Caco-2 (cell line): Measurements from ENCODE around the gene LHX4. TPM values are rescaled to one million over a fixed set of nuclear protein-coding genes. Genes with fewer than 3 reads are reported as not detected.

Source experiments
- BruUV-seq: library from RNA; stranded (reverse); fragments of 400-500 nt; replicated peaks from 2 replicates; lab custom pipeline; 2021; lab: Mats Ljungman, UMichigan
- CTCF ChIA-PET: fragments of 300-600 bp; sonication (Branson Sonifier 250); formaldehyde crosslinking; loops from one replicate; lab custom pipeline; 2022; ENCODE audit warnings: antibody characterized with exemption; lab: Charles Lee
- POLR2A ChIA-PET: fragments of 300-600 bp; sonication (Branson Sonifier 250); formaldehyde crosslinking; loops from one replicate; lab custom pipeline; 2022; ENCODE audit warnings: antibody characterized with exemption; lab: Charles Lee
- DNase-seq, 2 experiments: peaks; one replicate each; pipeline versions ENCODE4 v3.0.0 to v3.0.0-alpha.2; 2020 to 2022
- H3K27me3 ChIP-seq: replicated peaks from 2 replicates; pipeline ENCODE4 v1.6.0; 2011; ENCODE audit warnings: low read length; ENCODE audit not compliant: control insufficient read depth, insufficient read depth
- H3K36me3 ChIP-seq: 2 replicates; pipeline ENCODE4 v1.5.1; 2011; ENCODE audit warnings: low read length; ENCODE audit not compliant: control insufficient read depth, insufficient read depth
- H3K4me1 ChIP-seq: fragments of 250-450 bp; sonication (Bioruptor Pico); 2 replicates; pipeline ENCODE4 v1.5.1; 2020; ENCODE audit warnings: mild to moderate bottlenecking
- H3K4me3 ChIP-seq: 2 replicates; pipeline ENCODE4 v1.5.1; 2011; ENCODE audit warnings: low read depth, mild to moderate bottlenecking, control low read depth, low read length
- H3K9me3 ChIP-seq: fragments of 250-450 bp; sonication (Bioruptor Pico); 2 replicates; pipeline ENCODE4 v1.5.1; 2020; ENCODE audit warnings: mild to moderate bottlenecking, moderate library complexity
- H3K27ac Mint-ChIP-seq: one replicate; pipeline ENCODE4 v1.8.0; 2022; ENCODE audit warnings: mixed read lengths; ENCODE audit not compliant: unreplicated experiment
- H3K27me3 Mint-ChIP-seq: one replicate; pipeline ENCODE4 v1.8.0; 2022; ENCODE audit warnings: mixed read lengths; ENCODE audit not compliant: insufficient read depth, unreplicated experiment
- H3K36me3 Mint-ChIP-seq: one replicate; pipeline ENCODE4 v1.8.0; 2022; ENCODE audit warnings: mild to moderate bottlenecking, mixed read lengths; ENCODE audit not compliant: insufficient read depth, unreplicated experiment
- H3K4me1 Mint-ChIP-seq: one replicate; pipeline ENCODE4 v1.8.0; 2022; ENCODE audit warnings: low read depth, mixed read lengths; ENCODE audit not compliant: unreplicated experiment
- H3K4me3 Mint-ChIP-seq: one replicate; pipeline ENCODE4 v1.8.0; 2022; ENCODE audit warnings: mild to moderate bottlenecking, moderate library complexity, mixed read lengths; ENCODE audit not compliant: unreplicated experiment
- H3K9me3 Mint-ChIP-seq: one replicate; pipeline ENCODE4 v1.8.0; 2022; ENCODE audit warnings: mixed read lengths; ENCODE audit not compliant: unreplicated experiment
- intact Hi-C: fragments of 100-400 bp; cut with micrococcal nuclease; formaldehyde crosslinking; loops from one replicate; pipeline ENCODE4 v1.10.0; 2022; ENCODE audit not compliant: unreplicated experiment
- total RNA-seq: library from RNA; stranded (reverse); gene quantifications from 2 replicates; pipeline ENCODE4 v1.2.3, GENCODE V29; 2022
- TF ChIP-seq, protein P1 (sequence below), 2 experiments: fragments of 200-600 bp in 1 of 2; IDR thresholded peaks; 1 replicate in 1 of 2; 2 replicates in 1 of 2; pipeline versions ENCODE4 v1.5.1 to v1.8.0; 2011 to 2022; ENCODE audit warnings: antibody characterized with exemption in 1 of 2, control low read depth in 1 of 2, inconsistent platforms in 1 of 2, low read depth in 1 of 2, low read length in 1 of 2, mild to moderate bottlenecking in 1 of 2, moderate library complexity in 1 of 2; ENCODE audit not compliant: insufficient read depth in 1 of 2, severe bottlenecking in 1 of 2, unreplicated experiment in 1 of 2

The LHX4 gene
- total RNA-seq, 1 experiment from 2014 or later: 0.16 TPM

DNA sequence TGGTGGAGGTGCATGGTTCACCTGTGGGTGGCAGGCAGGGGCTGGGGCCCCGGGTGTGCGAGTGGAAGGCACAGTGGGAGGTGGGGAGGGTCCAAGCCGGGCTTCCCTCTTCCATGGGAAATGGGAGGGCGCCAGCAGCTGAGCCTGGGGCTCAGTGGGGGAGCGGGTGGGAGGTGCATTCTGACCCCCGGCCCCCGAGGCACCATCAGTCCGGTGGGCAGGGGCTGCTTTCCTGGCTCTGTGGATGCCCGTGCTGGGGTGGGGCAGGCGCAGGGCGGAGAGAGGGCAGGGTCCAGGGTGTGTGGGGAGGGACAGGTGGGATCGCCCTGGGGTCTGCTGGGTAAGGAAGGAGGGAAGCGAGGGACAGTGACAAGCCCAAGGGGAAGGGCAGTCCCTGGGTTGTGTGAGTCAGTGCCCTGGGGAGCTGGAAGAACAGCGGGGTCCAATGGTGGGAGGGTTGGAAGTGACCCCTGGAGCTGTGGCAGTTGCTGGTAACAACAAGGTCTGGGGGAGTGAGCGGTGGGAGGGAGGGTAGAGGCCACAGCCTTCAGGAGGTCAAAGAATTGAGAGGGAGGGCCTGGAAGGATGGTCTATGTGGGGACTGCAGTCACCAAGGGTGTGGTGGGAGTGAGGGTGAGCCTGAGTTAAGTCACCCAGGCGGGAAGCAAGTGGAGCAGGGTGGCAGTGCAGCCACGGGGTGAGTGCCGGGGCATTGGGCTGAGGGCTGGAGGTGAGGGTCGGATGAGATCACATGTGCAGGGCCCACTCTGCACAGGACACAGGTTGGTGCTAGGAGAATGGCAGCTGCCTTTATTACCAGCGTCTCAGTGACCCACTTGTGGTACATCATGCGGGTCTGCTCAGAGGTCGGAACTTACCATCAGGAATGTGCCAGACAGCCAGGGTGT lies 29.6 kb downstream of the LHX4 start:
- Mint-ChIP-seq H3K36me3 (peaks cover 4% of the 10 kb centered on the region), H3K4me1 (no peaks in the 10 kb centered on the region), H3K4me3 (no peak overlapping the region), H3K9me3 (no peaks in the 10 kb centered on the region), H3K27me3 (no peaks in the 10 kb centered on the region), H3K27ac (no peak overlapping the region)
- no peaks in the 10 kb centered on the region for H3K4me1 ChIP-seq
- POLR2A ChIA-PET: no interaction called here
- TF ChIP-seq, protein P1, sequence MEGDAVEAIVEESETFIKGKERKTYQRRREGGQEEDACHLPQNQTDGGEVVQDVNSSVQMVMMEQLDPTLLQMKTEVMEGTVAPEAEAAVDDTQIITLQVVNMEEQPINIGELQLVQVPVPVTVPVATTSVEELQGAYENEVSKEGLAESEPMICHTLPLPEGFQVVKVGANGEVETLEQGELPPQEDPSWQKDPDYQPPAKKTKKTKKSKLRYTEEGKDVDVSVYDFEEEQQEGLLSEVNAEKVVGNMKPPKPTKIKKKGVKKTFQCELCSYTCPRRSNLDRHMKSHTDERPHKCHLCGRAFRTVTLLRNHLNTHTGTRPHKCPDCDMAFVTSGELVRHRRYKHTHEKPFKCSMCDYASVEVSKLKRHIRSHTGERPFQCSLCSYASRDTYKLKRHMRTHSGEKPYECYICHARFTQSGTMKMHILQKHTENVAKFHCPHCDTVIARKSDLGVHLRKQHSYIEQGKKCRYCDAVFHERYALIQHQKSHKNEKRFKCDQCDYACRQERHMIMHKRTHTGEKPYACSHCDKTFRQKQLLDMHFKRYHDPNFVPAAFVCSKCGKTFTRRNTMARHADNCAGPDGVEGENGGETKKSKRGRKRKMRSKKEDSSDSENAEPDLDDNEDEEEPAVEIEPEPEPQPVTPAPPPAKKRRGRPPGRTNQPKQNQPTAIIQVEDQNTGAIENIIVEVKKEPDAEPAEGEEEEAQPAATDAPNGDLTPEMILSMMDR (IDR thresholded peaks at IDR 0.05; ENCODE audit: insufficient read depth in 1 of 2, low read depth in 1 of 2, low read length in 1 of 2, severe bottlenecking in 1 of 2, unreplicated experiment in 1 of 2): no peak
- intact Hi-C loops: no loop called here
- H3K27me3 ChIP-seq: no peaks in the 10 kb centered on the region
- H3K36me3 ChIP-seq: no peaks in the 10 kb centered on the region
- no peaks in the 10 kb centered on the region for H3K9me3 ChIP-seq
- CTCF ChIA-PET: interaction anchor here (1.2 kb wide), 1 partner anchor 72 kb away, joined by 4 read pairs; no protein-coding TSS in a partner anchor
- BruUV-seq: no TSS peak
- no peak for DNase-seq
- H3K4me3 ChIP-seq: no peak overlapping the region

DNA sequence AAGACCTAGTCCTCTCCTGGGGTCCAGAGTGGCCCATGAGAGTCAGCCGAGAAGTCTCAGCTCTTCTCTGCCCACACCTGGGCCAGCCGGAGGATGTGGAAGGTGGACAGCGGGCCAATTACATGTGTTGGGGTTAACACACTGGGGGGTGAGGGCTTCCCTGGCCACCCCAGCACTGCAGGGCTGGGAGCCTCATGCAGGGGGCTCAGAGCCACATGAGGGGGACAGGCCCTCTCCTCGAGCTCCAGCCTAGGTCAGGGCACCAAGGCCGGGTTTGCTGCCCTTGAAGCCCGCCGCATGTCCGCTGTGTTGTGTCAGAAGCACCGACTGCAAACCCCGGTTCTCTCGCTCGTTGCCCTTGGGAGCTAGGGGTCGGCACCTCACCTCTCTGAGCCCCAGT lies 30.5 kb downstream of the LHX4 start:
- ChIA-PET POLR2A (no interaction called here), CTCF (no interaction called here)
- no TSS peak for BruUV-seq
- Mint-ChIP-seq H3K27me3 (no peaks in the 10 kb centered on the region), H3K36me3 (peaks cover 12% of the 10 kb centered on the region), H3K9me3 (no peaks in the 10 kb centered on the region), H3K4me3 (no peak overlapping the region), H3K27ac (no peak overlapping the region), H3K4me1 (no peaks in the 10 kb centered on the region)
- Histone ChIP-seq H3K27me3 (no peaks in the 10 kb centered on the region), H3K4me3 (no peak overlapping the region), H3K9me3 (no peaks in the 10 kb centered on the region), H3K4me1 (no peaks in the 10 kb centered on the region), H3K36me3 (no peaks in the 10 kb centered on the region)
- intact Hi-C loops: no loop called here
- TF ChIP-seq, protein P1 (IDR thresholded peaks at IDR 0.05; ENCODE audit: insufficient read depth in 1 of 2, low read depth in 1 of 2, low read length in 1 of 2, severe bottlenecking in 1 of 2, unreplicated experiment in 1 of 2): no peak
- DNase-seq: no peak

- Mint-ChIP-seq H3K27ac (no peak overlapping the region), H3K9me3 (no peaks in the 10 kb centered on the region)
- CTCF ChIA-PET: interaction anchor here (0.9 kb wide), 1 partner anchor 155 kb away, joined by 3 read pairs; no protein-coding TSS in a partner anchor
These were observed 31.0 kb downstream of the LHX4 start for GRCh38 chr1:180261030-180261429.

More at GRCh38 chr1:180261030-180261429, 31.0 kb downstream of the LHX4 start:
- H3K27me3 ChIP-seq: no peaks in the 10 kb centered on the region
- BruUV-seq: no TSS peak
- H3K4me1 ChIP-seq: no peaks in the 10 kb centered on the region
- Mint-ChIP-seq H3K4me1 (no peaks in the 10 kb centered on the region), H3K36me3 (peaks cover 13% of the 10 kb centered on the region), H3K4me3 (no peak overlapping the region), H3K27me3 (no peaks in the 10 kb centered on the region)
- TF ChIP-seq, protein P1 (IDR thresholded peaks at IDR 0.05; ENCODE audit: insufficient read depth in 1 of 2, low read depth in 1 of 2, low read length in 1 of 2, severe bottlenecking in 1 of 2, unreplicated experiment in 1 of 2): no peak
- intact Hi-C loops: no loop called here
- H3K4me3 ChIP-seq: no peak overlapping the region
- H3K36me3 ChIP-seq: no peaks in the 10 kb centered on the region
- no peaks in the 10 kb centered on the region for H3K9me3 ChIP-seq
- POLR2A ChIA-PET: no interaction called here
- DNase-seq: no peak
